DND-41 (cell line): Measurements from ENCODE around the gene SOX18.

ENCODE experiments used
- CTCF ChIP-seq: IDR thresholded peaks from 2 replicates; pipeline ENCODE4 v1.5.1; 2012; ENCODE audit warnings: borderline replicate concordance, low read length, moderate library complexity, mild to moderate bottlenecking; ENCODE audit not compliant: poor library complexity, severe bottlenecking; ENCODE audit errors: extremely low read depth
- EZH2 ChIP-seq: IDR thresholded peaks from 3 replicates; pipeline ENCODE4 v1.6.1; 2012; ENCODE audit warnings: borderline replicate concordance, low read depth, mild to moderate bottlenecking, moderate library complexity, low read length, inconsistent platforms; ENCODE audit not compliant: severe bottlenecking

- TF ChIP-seq CTCF (no peak), EZH2 (no peak)
Measured at GRCh38 chr20:64044484-64045247, 4.8 kb downstream of the SOX18 start.
